ENCODE data around the gene SLC25A10.

Gene SLC25A10

GRCh38 chr17:81711814-81712467 is at the start of gene SLC25A10:
TSS of gene SLC25A10 (plus strand) at chr17:81712284. CDS start at chr17:81712427, 143 bp downstream.
- DNase-seq, result peak; percentile 89 to 96

- no peak for DNase-seq
These were observed 48.0 kb upstream of the SLC25A10 start for GRCh38 chr17:81664051-81664470.

GRCh38 chr17:81665205-81666091 is 46.6 kb upstream of the SLC25A10 start:
- DNase-seq, result peak; percentile 53 to 81

GRCh38 chr17:81666092-81666341 is 46.1 kb upstream of the SLC25A10 start:
- DNase-seq, result peak in 1 of 2 experiments; percentile 58

GRCh38 chr17:81666342-81667191 is 45.5 kb upstream of the SLC25A10 start, which contains the start of the genes CCDC137 and OXLD1:
TSS of gene CCDC137 (plus strand) at chr17:81666737. CDS start at chr17:81666767, 30 bp downstream.
TSS of gene OXLD1 (minus strand) at chr17:81666605. CDS start at chr17:81666577, 28 bp downstream.
- DNase-seq, result peak; percentile 97 to 100

GRCh38 chr17:81667754-81668153 is 44.3 kb upstream of the SLC25A10 start:
- DNase-seq, result no peak

- no peak for DNase-seq
These were observed 39.6 kb upstream of the SLC25A10 start for GRCh38 chr17:81672504-81672903.

GRCh38 chr17:81672954-81673353 is 39.1 kb upstream of the SLC25A10 start:
- DNase-seq, result no peak

GRCh38 chr17:81673561-81674258 is 38.4 kb upstream of the SLC25A10 start:
- DNase-seq, result no peak

GRCh38 chr17:81675515-81676221 is 36.4 kb upstream of the SLC25A10 start:
- DNase-seq, result peak; percentile 42 to 56

GRCh38 chr17:81676906-81677305 is 35.2 kb upstream of the SLC25A10 start:
- DNase-seq, result peak; percentile 40 to 77

GRCh38 chr17:81680150-81680549 is 31.9 kb upstream of the SLC25A10 start:
- DNase-seq, result no peak

GRCh38 chr17:81681672-81682071 is 30.4 kb upstream of the SLC25A10 start:
- no peak for DNase-seq

GRCh38 chr17:81682565-81683207 is 29.4 kb upstream of the SLC25A10 start:
- DNase-seq, result no peak

GRCh38 chr17:81683208-81683583 is 28.9 kb upstream of the SLC25A10 start:
- DNase-seq, result no peak

GRCh38 chr17:81683584-81684441 is 28.3 kb upstream of the SLC25A10 start, which contains the start of the genes ARL16 and HGS:
TSS of gene ARL16 (minus strand) at chr17:81683797. CDS start at chr17:81683753, 44 bp downstream.
TSS of gene HGS (plus strand) at chr17:81684011. CDS start at chr17:81684067, 56 bp downstream.
- DNase-seq, result peak; percentile 100

GRCh38 chr17:81684442-81684911 is 27.6 kb upstream of the SLC25A10 start:
- no peak for DNase-seq

- DNase-seq, result no peak
These were observed 27.0 kb upstream of the SLC25A10 start for GRCh38 chr17:81685108-81685507.

GRCh38 chr17:81686614-81687013 is 25.5 kb upstream of the SLC25A10 start:
- no peak for DNase-seq
